Neuron (in vitro differentiated cells): Measurements from ENCODE around the gene DNAH8.
"Not testable (repeated sequence)": the region's sequence is repeated elsewhere in the genome, so short reads cannot be mapped to it uniquely, and the experiment has no call there.

Source experiments
- H2AFZ ChIP-seq: one replicate; pipeline ENCODE4 v1.6.1; 2013; ENCODE audit warnings: low read depth, mild to moderate bottlenecking, inconsistent platforms, low read length, moderate library complexity
- H3K27me3 ChIP-seq: one replicate; pipeline ENCODE4 v1.6.1; 2013; ENCODE audit warnings: low read length; ENCODE audit not compliant: insufficient read depth
- H3K36me3 ChIP-seq: one replicate; pipeline ENCODE4 v1.6.1; 2013; ENCODE audit warnings: low read length; ENCODE audit not compliant: insufficient read depth
- H3K4me1 ChIP-seq: one replicate; pipeline ENCODE4 v1.6.1; 2013; ENCODE audit warnings: low read length; ENCODE audit not compliant: insufficient read depth
- H3K4me3 ChIP-seq: 2 replicates; pipeline ENCODE4 v1.5.1; 2013; ENCODE audit warnings: mild to moderate bottlenecking, low read length, moderate library complexity
- H3K9me3 ChIP-seq: one replicate; pipeline ENCODE4 v1.6.1; 2013; ENCODE audit warnings: low read length

The DNAH8 gene

GRCh38 chr6:38796437-38796836, 81.3 kb downstream of the DNAH8 start:
- H3K36me3 ChIP-seq, H3K4me3 ChIP-seq, H3K4me1 ChIP-seq, H2AFZ ChIP-seq, H3K27me3 ChIP-seq, H3K9me3 ChIP-seq: not testable (repeated sequence)

- Histone ChIP-seq H3K36me3 (no peaks in the 10 kb centered on the region), H2AFZ (no peak overlapping the region), H3K4me3 (no peak overlapping the region), H3K27me3 (peaks cover 3% of the 10 kb centered on the region), H3K4me1 (no peaks in the 10 kb centered on the region), H3K9me3 (no peaks in the 10 kb centered on the region)
These were observed 81.7 kb downstream of the DNAH8 start for GRCh38 chr6:38796850-38797249.

GRCh38 chr6:38797391-38797790, 82.3 kb downstream of the DNAH8 start:
- Histone ChIP-seq H3K9me3 (no peaks in the 10 kb centered on the region), H2AFZ (no peak overlapping the region), H3K27me3 (peaks cover 3% of the 10 kb centered on the region), H3K4me3 (no peak overlapping the region), H3K36me3 (no peaks in the 10 kb centered on the region), H3K4me1 (no peaks in the 10 kb centered on the region)

- Histone ChIP-seq H3K9me3 (no peaks in the 10 kb centered on the region), H3K4me3 (no peak overlapping the region), H2AFZ (no peak overlapping the region), H3K27me3 (peaks cover 3% of the 10 kb centered on the region), H3K4me1 (no peaks in the 10 kb centered on the region), H3K36me3 (no peaks in the 10 kb centered on the region)
These were observed 84.5 kb downstream of the DNAH8 start for GRCh38 chr6:38799529-38800184.

GRCh38 chr6:38801305-38801704, 86.2 kb downstream of the DNAH8 start:
- H3K27me3 ChIP-seq, result peaks cover 6% of the 10 kb centered on the region
- no peak overlapping the region for H2AFZ ChIP-seq
- no peaks in the 10 kb centered on the region for H3K9me3 ChIP-seq
- no peaks in the 10 kb centered on the region for H3K36me3 ChIP-seq
- H3K4me1 ChIP-seq, result no peaks in the 10 kb centered on the region
- no peak overlapping the region for H3K4me3 ChIP-seq

GRCh38 chr6:38802497-38802896, 87.4 kb downstream of the DNAH8 start:
- Histone ChIP-seq H3K4me3 (no peak overlapping the region), H3K4me1 (no peaks in the 10 kb centered on the region), H3K36me3 (no peaks in the 10 kb centered on the region)

GRCh38 chr6:38803129-38803528, 88.0 kb downstream of the DNAH8 start:
- H3K36me3 ChIP-seq, result no peaks in the 10 kb centered on the region
- no peak overlapping the region for H3K4me3 ChIP-seq
- peaks cover 9% of the 10 kb centered on the region for H3K27me3 ChIP-seq
- H2AFZ ChIP-seq, result no peak overlapping the region
- H3K9me3 ChIP-seq, result no peaks in the 10 kb centered on the region
- H3K4me1 ChIP-seq, result no peaks in the 10 kb centered on the region

More at GRCh38 chr6:38802497-38802896, 87.4 kb downstream of the DNAH8 start:
- Histone ChIP-seq H3K27me3 (peaks cover 9% of the 10 kb centered on the region), H2AFZ (no peak overlapping the region), H3K9me3 (no peaks in the 10 kb centered on the region)

GRCh38 chr6:38804358-38804757, 89.2 kb downstream of the DNAH8 start:
- Histone ChIP-seq H3K36me3 (no peaks in the 10 kb centered on the region), H3K9me3 (no peaks in the 10 kb centered on the region), H3K4me1 (no peaks in the 10 kb centered on the region), H3K4me3 (no peak overlapping the region), H3K27me3 (peaks cover 9% of the 10 kb centered on the region), H2AFZ (no peak overlapping the region)

GRCh38 chr6:38805127-38805655, 90.1 kb downstream of the DNAH8 start:
- no peak overlapping the region for H3K4me3 ChIP-seq

GRCh38 chr6:38805692-38806091, 90.6 kb downstream of the DNAH8 start:
- no peak overlapping the region for H3K4me3 ChIP-seq
- no peaks in the 10 kb centered on the region for H3K4me1 ChIP-seq
- peaks cover 9% of the 10 kb centered on the region for H3K27me3 ChIP-seq
- no peak overlapping the region for H2AFZ ChIP-seq
- no peaks in the 10 kb centered on the region for H3K9me3 ChIP-seq
- H3K36me3 ChIP-seq, result no peaks in the 10 kb centered on the region

More at GRCh38 chr6:38805127-38805655, 90.1 kb downstream of the DNAH8 start:
- Histone ChIP-seq H3K9me3 (no peaks in the 10 kb centered on the region), H3K27me3 (peaks cover 9% of the 10 kb centered on the region), H2AFZ (no peak overlapping the region), H3K4me1 (no peaks in the 10 kb centered on the region), H3K36me3 (no peaks in the 10 kb centered on the region)

- peaks cover 12% of the 10 kb centered on the region for H3K27me3 ChIP-seq
- no peaks in the 10 kb centered on the region for H3K36me3 ChIP-seq
- no peak overlapping the region for H3K4me3 ChIP-seq
- no peaks in the 10 kb centered on the region for H3K4me1 ChIP-seq
- no peaks in the 10 kb centered on the region for H3K9me3 ChIP-seq
- H2AFZ ChIP-seq, result no peak overlapping the region
These were observed 91.2 kb downstream of the DNAH8 start for GRCh38 chr6:38806271-38806670.

- no peaks in the 10 kb centered on the region for H3K36me3 ChIP-seq
These were observed 91.7 kb downstream of the DNAH8 start for GRCh38 chr6:38806833-38807232.

GRCh38 chr6:38808039-38808438, 92.9 kb downstream of the DNAH8 start:
- Histone ChIP-seq H3K27me3 (peaks cover 13% of the 10 kb centered on the region), H3K4me1 (no peaks in the 10 kb centered on the region), H2AFZ (no peak overlapping the region), H3K9me3 (no peaks in the 10 kb centered on the region), H3K36me3 (no peaks in the 10 kb centered on the region), H3K4me3 (no peak overlapping the region)

More at GRCh38 chr6:38806833-38807232, 91.7 kb downstream of the DNAH8 start:
- Histone ChIP-seq H2AFZ (no peak overlapping the region), H3K4me1 (no peaks in the 10 kb centered on the region), H3K4me3 (no peak overlapping the region), H3K27me3 (peaks cover 12% of the 10 kb centered on the region), H3K9me3 (no peaks in the 10 kb centered on the region)
